Stimulated activated CD4-positive, alpha-beta T cell treated with anti-CD3 and anti-CD28 coated beads, Interleukin-2, amount 100 ng/mL, for 48 hours (primary cell): ENCODE measurements around the gene EGFL7.
"Not testable (repeated sequence)": the region's sequence is repeated elsewhere in the genome, so short reads cannot be mapped to it uniquely, and the experiment has no call there.

Source experiments
- DNase-seq, 2 donors: peaks; one replicate each; pipeline ENCODE4 v3.0.0-alpha.2; 2020

EGFL7 gene

DNA sequence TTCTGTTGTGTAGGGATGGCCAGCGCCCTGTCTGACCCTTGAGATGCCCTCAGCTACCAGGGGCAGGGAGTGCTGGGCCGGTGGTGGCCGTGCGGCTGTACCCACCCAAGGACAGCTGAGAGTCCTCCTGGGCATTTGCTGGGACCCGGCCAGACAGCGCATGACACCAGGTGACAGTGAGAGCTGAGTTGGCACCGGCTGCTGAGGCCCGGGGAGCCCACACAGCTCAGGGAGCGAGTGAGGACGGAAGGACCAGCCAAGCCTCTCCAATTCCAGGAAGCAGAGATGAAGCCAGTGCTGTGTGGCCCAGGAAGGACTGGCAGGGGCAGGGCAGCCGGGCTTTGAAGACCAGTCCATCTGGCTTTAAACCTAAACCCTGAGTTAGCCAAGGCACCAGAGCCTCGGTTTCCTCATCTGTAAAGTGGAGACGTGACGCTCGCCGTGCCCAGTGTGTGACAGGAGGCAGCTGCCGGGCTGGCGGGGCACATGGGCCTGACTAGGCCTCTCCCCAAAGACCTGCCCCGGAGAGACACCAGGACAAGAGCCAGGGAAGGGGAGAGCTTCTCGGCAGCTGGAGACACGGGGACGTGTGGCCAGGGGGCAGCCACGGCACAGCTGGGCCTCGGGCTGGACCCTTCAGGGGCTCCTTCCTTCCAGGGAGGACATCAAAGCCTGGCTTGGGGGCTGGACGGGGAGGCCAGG is 27.5 kb downstream of the EGFL7 start:
- DNase-seq, result no peak

DNA sequence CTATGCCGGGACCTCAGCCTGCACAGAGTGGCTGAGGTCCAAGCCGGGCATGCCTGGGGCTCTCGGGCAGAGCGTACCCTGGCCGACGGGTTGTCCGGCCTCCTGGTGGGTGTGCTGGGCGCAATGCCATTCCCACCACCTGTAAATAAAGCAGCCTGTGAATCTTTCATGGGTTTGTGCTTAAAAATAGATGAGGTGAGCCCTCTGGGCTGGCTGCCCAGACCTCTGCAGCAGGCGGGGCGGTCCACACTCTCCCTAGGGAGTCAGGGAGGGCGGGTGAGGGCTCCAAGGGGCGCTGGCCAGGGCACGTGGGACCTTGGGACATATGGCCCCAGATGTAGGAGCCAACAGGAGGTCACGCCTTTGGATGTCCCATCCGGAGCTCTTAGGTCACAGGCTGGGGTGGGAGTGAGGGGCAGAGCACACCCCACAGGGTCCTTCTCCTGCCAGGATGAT is 28.1 kb downstream of the EGFL7 start:
- no peak for DNase-seq

DNA sequence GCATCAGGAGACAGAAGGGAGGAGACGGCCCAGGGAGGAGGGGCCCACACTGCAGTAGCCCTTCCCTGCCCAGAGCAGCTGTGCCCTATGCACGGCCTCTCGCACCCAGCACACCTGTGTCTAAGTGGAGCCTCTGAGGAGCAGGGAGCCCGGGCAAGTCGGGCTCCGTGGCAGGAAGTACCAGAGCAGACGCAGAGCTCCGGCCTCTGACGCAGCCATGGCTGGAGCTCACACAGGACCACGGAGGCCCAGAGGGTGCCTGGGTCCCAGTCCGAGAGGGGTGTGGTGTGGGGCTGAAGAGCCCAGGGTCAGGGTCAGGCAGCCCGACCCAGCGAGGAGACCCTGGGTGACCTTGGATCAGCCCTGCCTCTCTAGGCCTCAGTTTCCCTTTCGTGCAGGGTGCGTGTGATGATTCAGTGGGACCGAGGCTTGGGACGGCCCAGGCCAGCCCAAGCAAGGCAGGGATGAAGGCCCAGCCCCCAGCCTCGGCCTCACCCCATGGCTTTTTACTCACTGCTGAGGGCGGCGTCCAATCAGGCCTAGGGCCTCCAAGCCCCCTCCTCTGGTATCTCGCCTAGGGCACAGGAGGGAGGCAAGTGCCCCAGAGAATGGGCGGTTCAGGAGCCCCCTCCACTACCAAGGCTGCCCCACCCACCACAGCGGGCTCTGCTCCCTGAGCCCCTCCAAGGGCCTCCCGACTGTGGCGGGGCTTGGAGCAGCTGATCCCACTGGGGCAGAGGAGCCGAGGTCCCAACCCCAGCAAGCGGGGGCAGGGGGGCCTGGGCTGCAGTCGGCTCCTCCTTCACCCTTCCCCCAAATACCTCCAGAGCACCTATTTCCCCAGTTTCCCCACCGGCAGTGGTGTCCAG is 28.8 kb downstream of the EGFL7 start:
- DNase-seq, result no peak

DNA sequence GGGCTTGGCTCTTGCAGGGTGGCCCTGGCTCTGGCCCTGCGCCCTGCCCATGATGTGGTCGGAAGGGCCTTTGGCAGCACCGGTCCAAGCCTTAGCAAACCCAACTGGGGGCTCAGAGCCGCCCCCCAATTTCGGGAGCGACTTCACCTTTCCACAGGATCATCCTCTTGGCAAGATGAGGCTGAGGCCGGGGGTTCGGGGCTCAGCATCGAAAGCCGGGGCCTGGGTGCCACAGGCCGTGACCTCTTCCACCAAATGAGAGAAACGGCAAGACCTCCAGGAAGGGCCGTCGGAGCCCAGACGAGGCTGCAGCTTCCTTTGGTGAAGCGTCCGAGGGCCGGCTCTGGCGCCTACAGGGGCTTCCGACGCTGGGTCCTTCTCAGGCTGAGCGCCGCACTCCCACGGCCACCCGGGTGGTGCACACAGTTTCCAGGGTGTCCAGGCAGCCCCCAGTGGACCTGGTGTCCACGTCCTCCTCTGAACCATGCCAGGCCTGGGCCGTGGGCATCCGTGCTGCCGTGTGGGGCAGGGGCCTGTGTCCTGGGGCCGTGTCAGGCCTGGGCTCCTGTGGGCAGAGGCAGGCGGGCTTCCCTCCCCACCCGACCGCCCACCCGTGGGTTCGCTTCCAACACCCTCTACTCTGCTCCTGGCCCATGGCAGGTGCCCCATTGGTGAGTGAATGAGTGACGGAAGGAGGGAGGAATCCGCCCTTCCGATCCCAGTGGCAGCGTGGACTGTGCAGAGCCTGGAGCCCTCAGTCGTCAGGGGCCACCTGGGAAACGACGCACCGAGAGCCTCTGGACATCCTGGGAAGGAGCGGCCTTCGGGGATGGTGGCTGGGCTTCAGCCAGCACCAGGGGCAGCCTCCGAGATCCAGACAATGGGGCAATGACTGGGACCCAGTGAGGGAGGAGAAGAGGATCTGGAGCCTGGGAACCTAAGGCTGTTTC is 29.7 kb downstream of the EGFL7 start:
- DNase-seq, result no peak

DNA sequence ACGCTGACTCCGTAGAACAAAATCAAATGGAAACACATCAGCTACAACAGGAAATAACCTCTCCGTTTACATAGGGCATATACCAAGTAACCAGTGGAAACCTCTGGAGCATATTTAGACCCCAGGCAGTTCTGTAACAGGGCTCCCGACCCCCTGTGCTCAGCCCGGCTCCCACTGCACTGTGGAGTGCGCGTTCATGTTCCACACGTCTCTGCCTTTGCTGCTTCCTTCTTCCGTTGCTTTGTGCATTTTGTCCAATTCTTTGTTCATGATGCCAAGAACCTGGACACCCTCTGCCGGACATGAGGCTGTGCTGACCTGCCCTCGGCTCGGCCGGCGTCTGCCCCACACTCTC is 30.4 kb downstream of the EGFL7 start:
- DNase-seq, result no peak

DNA sequence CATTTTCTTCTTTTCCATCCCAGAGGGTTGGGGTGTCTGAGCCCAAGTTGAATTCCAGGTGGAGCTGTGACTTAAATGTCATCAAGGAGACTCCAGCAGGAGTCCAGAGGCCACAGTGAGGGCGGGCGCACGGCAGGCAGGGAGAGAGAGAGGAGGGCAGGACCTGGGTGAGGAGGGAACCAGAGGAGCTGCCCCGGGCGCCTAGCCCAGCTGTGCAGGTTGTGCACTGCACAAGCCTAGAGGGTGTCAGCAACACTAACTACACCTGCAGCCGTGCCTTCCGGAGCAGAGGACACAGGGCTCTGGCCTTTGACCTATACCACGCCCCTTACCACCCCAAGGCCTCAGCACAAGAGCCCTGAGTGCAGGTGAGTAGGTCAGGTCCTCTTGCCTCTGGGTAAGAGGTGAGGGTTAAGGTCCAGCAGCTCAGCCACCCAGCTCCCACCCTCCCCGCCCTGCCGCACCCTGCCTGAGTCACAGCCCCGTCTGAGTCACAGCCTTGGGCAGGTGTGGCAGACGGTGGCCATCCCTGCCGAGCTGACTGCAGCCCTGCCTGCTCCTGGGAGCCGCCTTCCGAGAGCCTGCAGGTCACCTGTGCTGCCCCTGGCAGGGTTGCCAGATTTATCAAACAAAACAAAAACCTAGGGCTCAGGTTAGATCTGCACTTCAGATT is 30.9 kb downstream of the EGFL7 start:
- DNase-seq, result no peak

DNA sequence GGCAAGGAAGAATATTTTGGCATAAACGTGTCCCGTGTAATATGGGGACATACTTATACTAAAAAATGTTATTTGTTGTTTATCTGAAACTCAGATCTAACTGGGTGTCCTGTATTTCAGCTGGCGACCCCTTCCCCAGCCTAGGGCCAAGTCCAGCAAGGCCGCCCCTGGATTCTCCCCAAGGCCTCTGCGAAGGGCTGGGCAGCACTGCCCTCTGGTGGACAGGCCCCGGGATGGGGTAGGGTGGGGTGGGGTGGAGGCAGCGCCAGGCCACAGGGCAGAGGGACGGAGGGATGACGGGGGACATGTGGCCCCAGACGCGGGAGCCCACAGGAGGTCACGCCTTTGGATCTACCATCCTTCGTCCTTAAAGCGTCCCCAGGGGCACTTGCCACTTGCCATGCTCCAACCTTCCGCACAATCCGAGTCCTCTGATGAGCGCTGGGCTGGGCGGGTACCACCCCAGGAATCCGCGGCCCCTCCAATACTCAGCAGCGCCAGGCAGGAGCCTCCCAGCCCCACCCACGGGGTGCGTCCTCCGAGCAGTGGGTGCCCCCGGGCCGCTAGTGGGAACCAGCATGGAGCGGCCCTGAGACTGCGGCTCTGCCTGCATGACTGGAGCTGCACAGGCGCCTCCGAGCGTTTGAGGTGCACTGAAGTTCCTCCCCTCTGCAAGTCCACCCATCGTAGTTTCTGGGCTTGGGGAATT is 31.6 kb downstream of the EGFL7 start:
- DNase-seq, result peak; percentile 43 to 52

DNA sequence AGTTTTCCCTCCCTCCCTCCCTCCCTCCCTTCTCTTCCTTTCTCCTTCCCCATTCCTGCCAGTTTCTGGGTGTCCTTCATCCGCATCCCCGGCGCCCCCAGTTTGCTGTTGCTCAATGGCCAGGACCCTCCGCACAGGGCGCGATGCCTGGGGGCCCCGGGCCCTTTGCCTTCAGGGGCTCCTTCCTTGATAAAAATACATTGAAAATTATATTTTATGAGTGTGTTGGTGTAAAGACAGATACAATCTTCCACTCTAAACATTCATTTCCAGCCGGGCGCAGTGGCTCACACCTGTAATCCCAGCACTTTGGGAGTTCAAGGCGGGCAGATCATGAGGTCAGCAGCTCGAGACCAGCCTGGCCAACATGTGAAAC is 32.1 kb downstream of the EGFL7 start:
- DNase-seq, result no peak

DNA sequence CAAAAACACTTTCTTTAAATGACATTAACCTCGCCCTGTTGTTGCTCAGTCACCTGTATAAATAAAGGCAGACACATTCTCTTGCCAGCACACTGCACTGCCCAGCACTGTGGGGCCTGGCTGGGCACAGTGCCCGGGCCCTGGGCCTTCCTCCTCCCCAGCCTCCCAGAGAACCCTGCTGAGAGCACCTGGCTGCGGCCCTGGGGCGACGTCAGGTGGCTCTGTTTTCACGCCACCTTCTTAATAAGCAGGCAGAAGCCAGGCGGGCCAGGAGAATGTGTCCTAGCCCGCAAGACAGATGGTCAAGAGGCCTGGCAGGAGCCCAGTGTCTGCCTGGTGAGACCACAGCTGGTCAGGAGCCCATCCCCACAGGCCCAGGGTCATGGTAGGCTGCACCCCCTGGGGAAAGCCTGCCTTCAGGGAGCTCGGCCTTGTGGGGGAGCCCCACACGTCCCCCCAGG is 32.7 kb downstream of the EGFL7 start:
- no peak for DNase-seq

DNA sequence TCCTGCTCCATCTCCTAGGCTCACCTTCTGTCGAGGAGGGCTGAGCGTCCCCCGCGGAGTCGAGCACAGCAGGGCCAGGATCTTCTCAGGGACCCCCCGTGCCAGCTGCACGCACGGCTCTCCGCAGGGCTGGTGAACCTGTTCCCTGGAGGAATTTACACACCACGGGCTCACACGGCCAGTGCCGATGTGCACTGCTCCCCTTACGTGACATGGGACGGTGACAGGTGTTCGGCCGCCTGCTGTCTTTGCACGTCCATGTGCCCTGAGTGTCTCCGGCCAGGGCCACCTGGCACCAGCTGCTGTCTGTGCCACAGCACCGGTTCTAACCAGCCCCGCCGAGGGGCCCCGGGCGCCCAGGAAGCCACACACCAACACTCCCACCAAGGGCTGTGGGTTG is 33.2 kb downstream of the EGFL7 start:
- DNase-seq, result no peak

DNA sequence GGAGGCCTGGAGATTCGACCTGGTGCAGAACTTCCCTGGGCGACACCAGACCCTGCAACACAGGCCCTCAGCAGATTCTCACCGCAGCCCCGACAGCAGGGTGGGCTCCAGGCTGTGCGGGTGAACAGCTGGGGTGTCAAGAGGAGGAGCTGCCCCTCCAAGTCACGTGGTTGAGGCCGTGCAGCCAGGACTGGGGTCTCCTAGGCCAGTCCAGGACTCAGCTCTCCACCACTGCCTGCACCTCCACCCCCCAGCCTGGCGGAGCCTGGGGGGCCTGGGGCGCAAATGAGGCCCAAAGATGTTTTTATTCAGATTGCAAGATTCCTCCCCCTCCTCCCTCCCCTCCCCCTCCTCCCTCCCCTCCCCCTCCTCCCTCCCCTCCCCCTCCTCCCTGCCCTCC is 33.8 kb downstream of the EGFL7 start:
- DNase-seq, result no peak

DNA sequence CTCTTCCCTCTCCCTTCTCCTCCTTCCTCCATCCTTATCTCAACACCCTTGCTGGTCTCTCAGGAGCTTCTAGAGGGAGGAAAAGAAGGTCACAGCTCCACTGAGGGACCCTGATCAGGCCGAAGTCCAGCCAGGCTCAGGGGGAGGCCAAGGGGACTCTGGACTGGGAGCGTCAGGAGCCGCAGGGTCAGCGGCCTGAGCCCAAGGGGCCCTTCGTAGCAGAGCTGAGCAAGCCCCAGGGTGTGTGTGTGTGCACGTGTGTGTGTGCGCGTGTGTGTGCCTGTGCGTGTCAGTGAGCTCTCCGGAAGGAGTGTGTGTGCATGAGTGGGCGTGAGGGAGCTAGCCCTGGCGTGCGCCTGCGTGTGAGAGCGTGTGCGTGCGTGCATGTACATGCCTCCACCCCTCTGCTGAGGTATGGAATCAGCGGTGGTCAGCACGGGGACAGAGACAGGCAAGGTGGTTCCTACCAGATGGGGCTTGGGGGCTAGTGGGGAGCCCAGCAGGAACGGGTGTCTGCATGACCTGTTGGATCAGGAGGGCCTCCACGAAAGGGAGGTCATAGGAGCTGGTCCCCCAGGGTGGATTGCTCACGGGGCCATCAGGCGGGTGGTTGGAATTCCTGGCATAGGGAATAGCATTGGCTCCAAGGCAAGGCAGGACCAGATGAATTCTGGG is 34.6 kb downstream of the EGFL7 start:
- DNase-seq, result no peak

DNA sequence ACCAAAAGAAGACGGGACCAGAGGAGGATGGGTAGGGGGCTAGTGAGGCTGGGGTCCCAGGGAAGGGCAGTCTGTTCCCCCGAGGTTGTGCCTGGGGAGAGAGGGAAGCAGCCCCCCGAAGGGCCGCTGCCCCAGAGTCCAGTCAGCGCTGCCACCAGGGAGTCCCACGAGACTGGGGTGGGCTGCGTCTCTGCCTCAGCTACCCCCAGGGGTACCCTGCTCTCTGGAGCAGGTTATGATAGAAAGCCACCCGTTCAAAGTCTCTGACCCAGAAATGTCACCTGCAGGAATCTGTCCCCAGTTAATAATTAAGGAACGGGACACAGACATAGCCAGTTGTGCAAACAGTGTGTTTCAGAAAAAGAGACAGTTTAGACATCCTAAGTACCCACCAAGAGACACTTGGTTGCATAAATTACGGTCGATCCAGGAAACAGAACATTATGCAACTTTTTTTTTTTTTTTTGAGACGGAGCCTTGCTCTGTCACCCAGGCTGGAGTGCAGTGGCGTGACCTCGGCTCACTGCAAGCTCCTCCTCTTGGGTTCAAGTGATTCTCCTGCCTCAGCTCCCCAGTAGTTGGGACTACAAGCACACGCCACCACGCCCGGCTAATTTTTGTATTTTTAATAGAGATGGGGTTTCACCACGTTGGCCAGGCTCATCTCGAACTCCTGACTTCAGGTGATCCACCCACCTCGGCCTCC is 35.3 kb downstream of the EGFL7 start:
- DNase-seq, result no peak

DNA sequence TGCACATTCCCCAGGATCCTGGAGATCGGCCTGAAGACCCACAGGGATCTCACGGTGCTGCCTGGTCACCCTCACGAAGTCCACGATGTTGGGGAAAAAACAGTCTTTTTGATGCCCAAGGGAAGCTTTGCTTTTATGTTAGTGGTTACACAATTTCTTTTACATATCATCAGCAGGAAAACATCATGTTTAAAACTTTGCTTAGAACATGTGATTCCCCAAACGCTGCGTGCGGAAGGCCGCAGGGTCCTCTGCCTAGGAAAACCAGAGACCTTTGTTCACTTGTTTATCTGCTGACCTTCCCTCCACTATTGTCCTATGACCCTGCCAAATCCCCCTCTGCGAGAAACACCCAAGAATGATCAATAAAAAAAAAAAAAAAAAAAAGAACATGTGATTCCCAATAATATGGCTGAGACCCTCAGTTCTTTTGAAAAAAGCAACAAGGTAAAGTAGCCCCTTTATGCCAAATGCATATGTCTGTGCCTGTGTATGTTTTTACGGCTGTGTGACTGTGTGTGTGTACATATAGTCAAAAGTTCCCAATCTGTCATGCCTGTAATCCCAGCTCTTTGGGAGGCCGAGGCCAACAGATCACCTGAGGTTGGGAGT is 36.0 kb downstream of the EGFL7 start:
- no peak for DNase-seq

DNA sequence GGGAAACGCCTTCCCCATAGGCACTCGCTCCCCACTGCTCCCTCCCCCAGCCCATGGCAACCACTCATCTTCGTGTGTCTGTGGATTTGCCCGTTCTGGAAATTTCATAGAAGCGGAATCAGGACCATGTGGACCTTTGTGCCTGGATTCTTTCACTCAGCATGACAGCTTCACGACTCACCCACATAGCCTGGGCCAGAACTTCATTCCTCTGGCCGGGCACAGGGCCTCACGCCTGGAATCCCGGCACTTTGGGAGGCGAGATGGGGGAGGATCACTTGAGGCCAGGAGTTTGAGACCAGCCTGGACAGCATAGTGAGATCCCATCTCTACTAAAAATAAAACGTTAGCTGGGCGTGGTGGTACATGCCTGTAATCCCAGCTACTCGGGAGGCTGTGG is 37.6 kb downstream of the EGFL7 start:
- no peak for DNase-seq

DNA sequence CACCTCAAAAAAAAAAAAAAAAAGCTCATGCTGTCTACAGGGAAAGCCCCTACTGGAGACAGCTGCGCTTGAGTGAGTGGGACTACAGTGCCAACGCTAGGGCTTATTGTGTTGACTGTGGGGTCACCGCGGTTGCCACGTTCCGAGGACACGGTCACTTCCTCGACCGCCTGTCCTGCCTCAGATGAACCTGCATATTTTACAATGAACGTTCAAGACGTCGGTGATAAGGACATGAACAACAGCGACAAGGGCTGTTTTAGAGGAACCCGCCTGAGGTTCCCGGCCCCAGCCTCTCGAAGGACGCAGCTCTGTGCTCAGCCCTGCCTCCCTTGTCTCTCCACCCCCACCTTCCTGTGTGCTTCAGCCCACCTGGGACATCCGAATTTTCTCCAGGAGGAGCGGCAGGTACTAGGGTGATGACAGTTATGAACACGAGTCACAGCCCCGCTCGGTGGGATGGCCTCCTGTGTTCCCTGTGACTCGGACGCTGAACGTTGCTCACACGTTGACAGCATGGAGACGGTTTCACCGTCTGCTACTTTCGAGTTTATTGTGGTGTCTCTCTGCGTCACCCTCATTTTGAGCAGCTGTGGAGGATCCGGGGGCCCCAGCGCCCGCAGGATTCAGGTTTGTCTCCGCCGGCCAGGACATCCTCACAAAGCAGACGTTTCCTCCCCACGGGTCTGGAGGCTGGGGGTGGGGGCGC is 38.4 kb downstream of the EGFL7 start:
- DNase-seq, result peak; percentile 64

DNA sequence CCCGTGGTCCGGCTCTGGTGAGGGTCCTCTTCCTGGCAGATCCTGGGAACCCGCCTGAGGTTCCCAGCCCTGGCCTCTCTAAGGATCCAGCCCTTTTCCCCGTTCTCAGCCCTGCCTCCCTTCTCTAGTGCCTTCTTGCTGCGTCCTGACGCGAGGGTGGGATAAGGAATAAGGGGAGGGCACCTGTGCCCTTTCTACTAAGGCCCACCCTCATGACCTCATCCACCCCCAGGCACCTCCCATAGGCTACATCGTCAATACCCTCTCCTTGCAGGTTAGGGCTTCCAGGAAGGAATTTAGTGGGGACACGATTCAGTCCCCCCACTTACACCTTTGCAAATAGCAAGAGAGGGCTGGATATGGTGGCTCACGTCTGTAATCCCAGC is 38.9 kb downstream of the EGFL7 start:
- no peak for DNase-seq

DNA sequence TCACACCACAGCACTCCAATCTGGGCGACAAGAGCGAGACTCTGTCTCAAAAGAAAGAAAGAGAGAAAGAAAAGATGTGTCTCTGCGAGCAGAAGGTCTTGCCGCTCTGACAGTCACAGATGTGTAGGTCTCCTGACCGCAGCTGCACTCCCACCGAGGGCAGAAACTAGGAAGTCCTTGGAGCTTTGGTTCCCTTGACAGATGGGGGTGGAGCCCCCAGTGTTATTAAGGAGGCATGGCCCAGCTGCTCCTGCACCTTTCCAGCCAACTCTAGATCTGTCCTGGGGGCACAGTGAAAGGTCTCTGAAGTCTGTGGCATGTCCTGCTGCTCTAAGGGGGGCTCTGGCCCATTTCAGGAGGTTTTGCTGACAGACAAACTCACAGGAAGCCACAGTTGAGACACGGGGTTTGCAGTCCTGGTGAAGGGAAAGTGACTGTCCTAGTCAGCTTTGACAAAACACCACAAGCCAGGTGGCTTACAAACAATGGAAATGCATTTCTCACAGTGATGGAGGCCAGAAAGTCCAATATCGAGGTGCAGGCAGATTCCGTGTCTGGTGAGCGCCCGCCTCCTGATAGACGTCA is 40.7 kb downstream of the EGFL7 start:
- DNase-seq, result no peak

DNA sequence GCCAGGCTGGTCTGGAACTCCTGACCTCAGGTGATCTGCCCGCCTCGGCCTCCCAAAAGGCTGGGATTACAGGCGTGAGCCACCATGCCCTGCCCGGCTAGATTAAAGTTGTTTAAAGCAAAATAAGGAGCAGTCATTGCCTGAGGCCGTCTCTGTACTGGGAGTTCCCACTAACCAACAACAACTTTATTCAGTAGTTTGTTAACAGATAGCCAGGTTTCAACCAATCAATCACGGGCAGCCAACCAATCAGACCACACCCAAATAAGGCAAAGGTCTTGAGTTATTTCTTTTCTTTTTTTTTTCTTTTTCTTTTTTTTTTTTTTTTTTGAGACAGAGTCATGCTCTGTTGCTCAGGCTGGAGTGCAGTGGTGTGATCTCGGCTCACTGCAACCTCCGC is 42.0 kb downstream of the EGFL7 start:
- not testable (repeated sequence) for DNase-seq
